ENCODE measurements around the gene SLC25A42. TPM values are rescaled to one million over a fixed set of nuclear protein-coding genes. Genes with fewer than 3 reads are reported as not detected.

Gene SLC25A42
- total RNA-seq, 1 donor from 2014 or later, result 1.3 TPM

- no peak for TF ChIP-seq CTCF (IDR thresholded peaks at IDR 0.05; ENCODE audit: insufficient read depth, low read length, severe bottlenecking)
Measured at GRCh38 chr19:19155495-19156219, 91.9 kb downstream of the SLC25A42 start.

GRCh38 chr19:19157808-19158207 lies 94.0 kb downstream of the SLC25A42 start:
- Histone ChIP-seq H3K27me3 (ENCODE audit: control insufficient read depth, insufficient read depth, low read length) (no peaks in the 10 kb centered on the region), H3K36me3 (ENCODE audit: control insufficient read depth, insufficient read depth, low read length) (no peaks in the 10 kb centered on the region), H3K4me3 (ENCODE audit: low read depth, low read length) (no peak overlapping the region)
- DNase-seq (ENCODE audit: low read depth) (no peak), FAIRE-seq (no peak)
- TF ChIP-seq CTCF (IDR thresholded peaks at IDR 0.05; ENCODE audit: insufficient read depth, low read length, severe bottlenecking), result no peak

More at GRCh38 chr19:19155495-19156219, 91.9 kb downstream of the SLC25A42 start:
- DNase-seq (ENCODE audit: low read depth), result no peak
- no peak for FAIRE-seq
- H3K4me3 ChIP-seq (ENCODE audit: low read depth, low read length), result no peak overlapping the region
- H3K36me3 ChIP-seq (ENCODE audit: control insufficient read depth, insufficient read depth, low read length), result no peaks in the 10 kb centered on the region
- H3K27me3 ChIP-seq (ENCODE audit: control insufficient read depth, insufficient read depth, low read length), result no peaks in the 10 kb centered on the region

- no peak for TF ChIP-seq CTCF (IDR thresholded peaks at IDR 0.05; ENCODE audit: insufficient read depth, low read length, severe bottlenecking)
- Histone ChIP-seq H3K36me3 (ENCODE audit: control insufficient read depth, insufficient read depth, low read length) (no peaks in the 10 kb centered on the region), H3K27me3 (ENCODE audit: control insufficient read depth, insufficient read depth, low read length) (no peaks in the 10 kb centered on the region), H3K4me3 (ENCODE audit: low read depth, low read length) (no peak overlapping the region)
- FAIRE-seq (no peak), DNase-seq (ENCODE audit: low read depth) (no peak)
Measured at GRCh38 chr19:19159534-19159933, 95.7 kb downstream of the SLC25A42 start.

DNA sequence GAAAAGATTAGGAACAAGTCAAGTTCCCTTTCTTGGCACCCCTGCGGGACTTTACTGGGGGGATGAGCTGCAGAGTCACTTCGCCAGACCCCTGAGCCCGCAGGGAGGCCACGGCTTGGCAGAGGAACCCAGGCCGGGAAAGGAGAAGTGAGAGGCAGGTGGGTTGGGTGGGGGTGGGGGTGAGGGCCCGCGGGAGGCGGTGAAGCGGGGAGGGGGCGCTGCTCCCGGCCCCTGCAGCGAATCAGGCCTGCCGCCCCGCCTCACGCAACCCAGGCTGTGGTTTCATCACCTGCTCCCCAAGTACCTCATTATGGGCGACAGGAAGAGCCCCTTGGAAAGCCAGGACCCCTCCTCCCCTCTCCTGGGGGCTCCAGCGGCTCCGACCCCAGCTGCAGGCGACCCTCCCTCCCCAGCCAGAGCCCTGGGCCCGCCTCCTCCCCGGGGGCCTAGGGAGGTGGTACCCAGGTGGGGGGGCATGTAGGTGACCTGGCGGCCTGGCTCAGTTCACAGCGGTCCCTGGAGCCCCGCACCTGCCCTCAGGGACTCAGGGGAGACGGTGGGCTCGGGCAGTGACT lies 96.8 kb downstream of the SLC25A42 start:
- Histone ChIP-seq H3K4me3 (ENCODE audit: low read depth, low read length) (no peak overlapping the region), H3K27me3 (ENCODE audit: control insufficient read depth, insufficient read depth, low read length) (no peaks in the 10 kb centered on the region), H3K36me3 (ENCODE audit: control insufficient read depth, insufficient read depth, low read length) (no peaks in the 10 kb centered on the region)
- FAIRE-seq (no peak), DNase-seq (ENCODE audit: low read depth) (no peak)
- TF ChIP-seq CTCF (IDR thresholded peaks at IDR 0.05; ENCODE audit: insufficient read depth, low read length, severe bottlenecking), result no peak

- no peak for TF ChIP-seq CTCF (IDR thresholded peaks at IDR 0.05; ENCODE audit: insufficient read depth, low read length, severe bottlenecking)
- FAIRE-seq (no peak), DNase-seq (ENCODE audit: low read depth) (no peak)
- Histone ChIP-seq H3K27me3 (ENCODE audit: control insufficient read depth, insufficient read depth, low read length) (no peaks in the 10 kb centered on the region), H3K36me3 (ENCODE audit: control insufficient read depth, insufficient read depth, low read length) (no peaks in the 10 kb centered on the region), H3K4me3 (ENCODE audit: low read depth, low read length) (no peak overlapping the region)
Measured at GRCh38 chr19:19162495-19162894, 98.7 kb downstream of the SLC25A42 start.

Other genes with a start within 250 kb of the SLC25A42 start
- gene UPF1, start 232.0 kb upstream of the SLC25A42 start, total RNA-seq, result 80.9 and 82.9 TPM in 2 replicates
- 0.13 and 0.26 TPM in 2 replicates for gene CERS1, start 167.8 kb upstream of the SLC25A42 start, total RNA-seq
- 268 and 331 TPM in 2 replicates for gene COPE, start 144.6 kb upstream of the SLC25A42 start, total RNA-seq
- 68.4 and 76.1 TPM in 2 replicates for gene DDX49, start 144.3 kb upstream of the SLC25A42 start, total RNA-seq
- 79.0 and 129 TPM in 2 replicates for gene HOMER3, start 122.8 kb upstream of the SLC25A42 start, total RNA-seq
- 19.5 and 21.6 TPM in 2 replicates for gene SUGP2, start 30.5 kb upstream of the SLC25A42 start, total RNA-seq
- gene ARMC6, start 30.4 kb upstream of the SLC25A42 start, total RNA-seq, result 37.5 and 78.2 TPM in 2 replicates
- 25.7 and 28.7 TPM in 2 replicates for gene TMEM161A, start 74.5 kb downstream of the SLC25A42 start, total RNA-seq
- gene MEF2B, start 106.3 kb downstream of the SLC25A42 start, total RNA-seq, result under 0.01 and 0.26 TPM in 2 replicates
- 10.3 and 18.2 TPM in 2 replicates for gene BORCS8, start 128.2 kb downstream of the SLC25A42 start, total RNA-seq
- 50.3 and 91.9 TPM in 2 replicates for gene RFXANK, start 128.3 kb downstream of the SLC25A42 start, total RNA-seq
- gene NR2C2AP, start 139.4 kb downstream of the SLC25A42 start, total RNA-seq, result 19.8 and 49.0 TPM in 2 replicates
- gene NCAN, start 148.0 kb downstream of the SLC25A42 start, total RNA-seq, result not detected in 2 replicates
- gene TM6SF2, start 209.3 kb downstream of the SLC25A42 start, total RNA-seq, result not detected in 2 replicates

All from bronchial epithelial cell (primary cell).